ENCODE results near the gene CORO2A. TPM values are rescaled to one million over a fixed set of nuclear protein-coding genes. Genes with fewer than 3 reads are reported as not detected.

CORO2A gene
- total RNA-seq, 1 experiment from 2014 or later: 15.8 TPM

DNA sequence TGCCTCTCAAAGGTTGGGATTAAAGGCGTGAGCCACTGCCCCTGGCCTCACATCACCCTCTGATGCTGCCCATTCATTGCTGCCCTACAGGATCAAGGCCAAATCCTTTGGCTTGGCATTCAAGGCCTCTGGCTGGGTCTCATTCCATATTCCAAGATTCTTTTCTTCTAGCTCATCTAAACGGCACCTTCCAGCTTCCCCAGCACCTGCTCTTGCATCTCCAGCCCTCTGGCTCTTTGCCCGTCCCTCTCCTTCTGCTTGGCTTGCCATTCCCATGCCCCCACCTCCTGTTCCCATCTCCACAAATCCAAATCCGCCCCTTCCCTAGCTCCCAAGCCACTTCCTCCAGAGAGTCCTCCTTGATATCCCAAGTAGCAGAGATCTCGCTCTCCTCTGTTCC lies 33.1 kb downstream of the CORO2A start:
- H3K27ac ChIP-seq (ENCODE audit: insufficient read length, low read depth, low read length): no peak overlapping the region
- no peak overlapping the region for H3K56ac ChIP-seq (ENCODE audit: insufficient read length, low read depth, low read length)
- no peak overlapping the region for H4K91ac ChIP-seq (ENCODE audit: insufficient read length, low read depth, low read length)
- H3K27ac Mint-ChIP-seq: peak overlapping the region in 1 of 3 experiments; percentile 66; a peak in 2 of 7 replicates
- H2AK5ac ChIP-seq (ENCODE audit: insufficient read length, low read length): no peak overlapping the region
- H3K4me1 Mint-ChIP-seq: peaks cover 0 to 4% of the 10 kb centered on the region in 2 experiments; a peak in 2 of 4 replicates
- H3K9me3 ChIP-seq (ENCODE audit: control insufficient read depth, low read depth, low read length): no peaks in the 10 kb centered on the region
- H3K79me2 ChIP-seq (ENCODE audit: insufficient read depth, low read length): no peaks in the 10 kb centered on the region
- no peak overlapping the region for H3K23ac ChIP-seq (ENCODE audit: insufficient read length, low read depth, low read length)
- no peak overlapping the region for H4K5ac ChIP-seq (ENCODE audit: insufficient read length, low read depth, low read length)
- no peak overlapping the region for H3K4me2 ChIP-seq (ENCODE audit: insufficient read depth, insufficient read length, low read length)
- no peak overlapping the region for H4K8ac ChIP-seq (replicated peaks; ENCODE audit: insufficient read length, low read depth, low read length)
- no peak overlapping the region for H2BK15ac ChIP-seq (ENCODE audit: low read depth, low read length)
- H3K79me1 ChIP-seq (ENCODE audit: insufficient read depth, low read depth, low read length, poor library complexity, severe bottlenecking): no peaks in the 10 kb centered on the region
- no peak overlapping the region for H3K4ac ChIP-seq (ENCODE audit: low read depth, low read length)
- H2BK120ac ChIP-seq (ENCODE audit: low read depth, low read length, poor library complexity, severe bottlenecking): no peak overlapping the region
- H3K23me2 ChIP-seq (ENCODE audit: insufficient read length, low read depth, low read length, poor library complexity, severe bottlenecking): no peaks in the 10 kb centered on the region
- no peak overlapping the region for H2BK12ac ChIP-seq (ENCODE audit: insufficient read length, low read depth, low read length)
- H3K14ac ChIP-seq (ENCODE audit: insufficient read depth, low read length): no peak overlapping the region; the same call in 1 of the 2 replicates
- no peak for TF ChIP-seq CTCF (conservative IDR thresholded peaks at IDR 0.05)
- H3K4me1 ChIP-seq (ENCODE audit: insufficient read depth, low read length): no peaks in the 10 kb centered on the region
- peaks cover 3 to 9% (median 3%) of the 10 kb centered on the region in 3 experiments; a peak in 4 of 7 replicates for H3K36me3 Mint-ChIP-seq (ENCODE audit: insufficient read depth in 1 of 3, low read depth in 3 of 3)
- H2BK5ac ChIP-seq (ENCODE audit: insufficient read length, low read length): no peak overlapping the region
- H2BK20ac ChIP-seq (ENCODE audit: low read depth, low read length, poor library complexity, severe bottlenecking): no peak overlapping the region
- H3K9me3 Mint-ChIP-seq: no peaks in the 10 kb centered on the region
- H3K4me3 Mint-ChIP-seq: no peak overlapping the region
- H4K20me1 ChIP-seq (ENCODE audit: control insufficient read depth, insufficient read depth, insufficient read length): no peaks in the 10 kb centered on the region
- no peak for DNase-seq
- H3T11ph ChIP-seq (ENCODE audit: low read length): no peak overlapping the region
- no peak overlapping the region for H2AFZ ChIP-seq (ENCODE audit: low read length)
- no CpG with 5 or more reads among the region's 5 CpGs for WGBS (ENCODE audit: extremely low coverage, insufficient read length, low lambda C conversion rate)
- H3K9ac ChIP-seq (ENCODE audit: extremely low read depth, insufficient read length, low read length): no peak overlapping the region
- no peaks in the 10 kb centered on the region for H3K27me3 Mint-ChIP-seq (ENCODE audit: low read depth)
- no peak overlapping the region for H3K18ac ChIP-seq (ENCODE audit: insufficient read length, low read depth, low read length)
- H3K27me3 ChIP-seq (ENCODE audit: insufficient read depth, low read length): no peaks in the 10 kb centered on the region
